ENCODE results near the gene PDCD1LG2.

Gene PDCD1LG2

DNA sequence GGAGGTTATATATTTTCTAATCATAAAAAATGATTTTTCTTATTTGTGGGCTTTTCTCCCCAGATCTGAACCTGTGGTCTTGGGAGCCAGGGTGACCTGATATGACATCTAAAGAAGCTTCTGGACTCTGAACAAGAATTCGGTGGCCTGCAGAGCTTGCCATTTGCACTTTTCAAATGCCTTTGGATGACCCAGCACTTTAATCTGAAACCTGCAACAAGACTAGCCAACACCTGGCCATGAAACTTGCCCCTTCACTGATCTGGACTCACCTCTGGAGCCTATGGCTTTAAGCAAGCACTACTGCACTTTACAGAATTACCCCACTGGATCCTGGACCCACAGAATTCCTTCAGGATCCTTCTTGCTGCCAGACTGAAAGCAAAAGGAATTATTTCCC is 59.6 kb downstream of the PDCD1LG2 start:
- ChIA-PET CTCF (interaction anchor here (1.2 to 1.3 kb wide), 2 partner anchors 20 to 126 kb away, joined by 4 to 5 read pairs; no protein-coding TSS in a partner anchor), POLR2A (no interaction called here)
- no peak overlapping the region for H3K4me3 ChIP-seq (ENCODE audit: low read depth, low read length)
- no peak for DNase-seq (ENCODE audit: low read depth, low spot score)
- TF ChIP-seq, protein P1, sequence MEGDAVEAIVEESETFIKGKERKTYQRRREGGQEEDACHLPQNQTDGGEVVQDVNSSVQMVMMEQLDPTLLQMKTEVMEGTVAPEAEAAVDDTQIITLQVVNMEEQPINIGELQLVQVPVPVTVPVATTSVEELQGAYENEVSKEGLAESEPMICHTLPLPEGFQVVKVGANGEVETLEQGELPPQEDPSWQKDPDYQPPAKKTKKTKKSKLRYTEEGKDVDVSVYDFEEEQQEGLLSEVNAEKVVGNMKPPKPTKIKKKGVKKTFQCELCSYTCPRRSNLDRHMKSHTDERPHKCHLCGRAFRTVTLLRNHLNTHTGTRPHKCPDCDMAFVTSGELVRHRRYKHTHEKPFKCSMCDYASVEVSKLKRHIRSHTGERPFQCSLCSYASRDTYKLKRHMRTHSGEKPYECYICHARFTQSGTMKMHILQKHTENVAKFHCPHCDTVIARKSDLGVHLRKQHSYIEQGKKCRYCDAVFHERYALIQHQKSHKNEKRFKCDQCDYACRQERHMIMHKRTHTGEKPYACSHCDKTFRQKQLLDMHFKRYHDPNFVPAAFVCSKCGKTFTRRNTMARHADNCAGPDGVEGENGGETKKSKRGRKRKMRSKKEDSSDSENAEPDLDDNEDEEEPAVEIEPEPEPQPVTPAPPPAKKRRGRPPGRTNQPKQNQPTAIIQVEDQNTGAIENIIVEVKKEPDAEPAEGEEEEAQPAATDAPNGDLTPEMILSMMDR (IDR thresholded peaks at IDR 0.05; ENCODE audit: insufficient read depth, low read length, missing control alignments) = no peak

DNA sequence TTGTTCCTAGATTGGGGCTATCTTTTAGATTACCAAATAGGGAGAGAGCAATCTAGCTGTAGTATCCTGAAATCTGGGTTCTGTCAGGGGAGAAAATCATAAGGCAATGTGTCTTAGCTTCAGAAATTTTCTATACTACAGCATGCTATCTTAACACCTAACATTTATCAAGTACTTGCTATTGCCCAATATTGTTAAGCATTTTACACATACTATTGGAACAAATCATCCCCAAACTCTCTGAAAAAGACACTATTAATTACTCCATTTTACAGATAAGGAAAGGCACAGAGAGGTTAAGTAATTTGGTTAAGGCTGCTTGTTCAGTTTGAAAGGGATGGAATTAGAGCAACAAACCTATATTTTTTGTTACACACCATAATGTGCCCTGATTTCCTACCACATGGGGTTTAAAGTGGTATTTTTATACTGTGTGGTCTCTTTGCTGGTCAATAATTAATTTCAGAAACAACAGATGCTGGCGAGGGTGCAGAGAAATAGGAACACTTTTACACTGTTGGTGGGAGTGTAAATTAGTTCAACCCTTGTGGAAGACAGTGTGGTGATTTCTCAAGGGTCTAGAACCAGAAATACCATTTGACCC is 61.4 kb downstream of the PDCD1LG2 start:
- TF ChIP-seq, protein P1 (IDR thresholded peaks at IDR 0.05; ENCODE audit: insufficient read depth, low read length, missing control alignments) = no peak
- H3K4me3 ChIP-seq (ENCODE audit: low read depth, low read length) = no peak overlapping the region
- ChIA-PET CTCF (no interaction called here), POLR2A (no interaction called here)
- no peak for DNase-seq (ENCODE audit: low read depth, low spot score)

DNA sequence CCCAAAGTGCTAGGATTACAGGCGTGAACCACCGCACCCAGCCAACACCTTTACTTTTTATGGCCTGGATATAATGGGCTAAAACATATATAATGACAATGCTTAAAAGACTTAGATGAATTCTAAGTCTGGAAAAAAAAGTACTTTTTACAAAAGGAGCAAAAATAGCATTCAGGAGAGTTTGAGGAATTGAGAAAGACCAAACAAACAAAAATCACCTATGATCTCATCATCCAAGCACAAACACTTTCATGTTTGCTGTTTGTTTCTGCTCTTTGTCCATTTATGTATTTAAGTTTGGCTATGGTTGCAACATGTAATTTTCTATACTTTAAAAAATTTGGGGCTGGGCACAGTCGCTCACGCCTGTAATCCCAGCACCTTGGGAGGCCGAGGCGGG is 63.8 kb downstream of the PDCD1LG2 start:
- ChIA-PET CTCF (interaction anchor here (0.7 to 1.4 kb wide), 4 partner anchors 9 to 829 kb away, joined by 3 to 8 read pairs (median 4); no protein-coding TSS in a partner anchor), POLR2A (no interaction called here)
- TF ChIP-seq, protein P1 (IDR thresholded peaks at IDR 0.05; ENCODE audit: insufficient read depth, low read length, missing control alignments) = no peak
- no peak overlapping the region for H3K4me3 ChIP-seq (ENCODE audit: low read depth, low read length)
- no peak for DNase-seq (ENCODE audit: low read depth, low spot score)

DNA sequence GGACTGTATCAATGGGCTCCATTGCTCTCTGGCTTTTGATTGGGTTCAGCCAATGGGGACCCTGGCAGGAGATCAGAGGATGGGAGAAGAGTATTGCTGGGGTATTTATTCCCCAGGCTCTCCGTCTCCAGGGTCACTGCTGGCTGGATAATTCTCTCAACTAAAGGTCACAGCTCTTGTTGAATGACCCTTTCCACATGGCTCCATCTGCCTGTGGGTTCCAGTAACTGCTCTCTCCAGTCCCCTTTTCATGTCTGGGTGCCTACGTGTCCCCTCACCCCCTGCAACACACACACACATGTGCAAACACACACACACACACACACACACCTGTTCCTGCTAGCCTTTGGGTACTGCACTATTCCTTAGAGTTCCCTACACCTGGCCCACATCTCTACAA is 64.7 kb downstream of the PDCD1LG2 start:
- ChIA-PET CTCF (interaction anchor here (0.6 to 1.4 kb wide), 4 partner anchors 8 to 588 kb away, joined by 3 to 8 read pairs (median 4); no protein-coding TSS in a partner anchor), POLR2A (no interaction called here)
- TF ChIP-seq, protein P1 (IDR thresholded peaks at IDR 0.05; ENCODE audit: insufficient read depth, low read length, missing control alignments) = no peak
- no peak for DNase-seq (ENCODE audit: low read depth, low spot score)
- H3K4me3 ChIP-seq (ENCODE audit: low read depth, low read length) = no peak overlapping the region

DNA sequence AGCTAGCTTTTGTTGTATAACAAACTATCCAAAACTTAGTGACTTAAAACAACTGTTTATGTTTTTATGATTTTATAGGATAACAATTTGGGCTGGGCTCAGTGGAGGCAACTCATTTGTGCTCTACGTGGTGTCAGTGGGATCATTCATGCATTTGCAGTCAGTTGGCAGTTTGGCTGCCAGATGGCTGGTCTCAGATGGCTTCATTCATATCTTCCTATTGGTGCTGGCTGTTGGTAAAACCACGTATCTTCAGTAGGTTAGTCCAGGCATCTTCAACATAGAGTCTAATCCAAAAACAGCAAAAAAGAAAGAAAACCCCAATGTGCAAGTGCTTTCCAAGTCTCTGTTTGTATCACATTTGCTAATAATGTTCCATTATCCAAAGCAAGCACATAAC is 66.9 kb downstream of the PDCD1LG2 start:
- TF ChIP-seq, protein P1 (IDR thresholded peaks at IDR 0.05; ENCODE audit: insufficient read depth, low read length, missing control alignments) = no peak
- CTCF ChIA-PET = interaction anchor here (1.5 to 5.1 kb wide), 3 partner anchors 9 to 127 kb away, joined by 3 to 31 read pairs (median 7); partner anchors contain the start of gene CD274
- DNase-seq (ENCODE audit: low read depth, low spot score) = no peak
- no peak overlapping the region for H3K4me3 ChIP-seq (ENCODE audit: low read depth, low read length)
- POLR2A ChIA-PET = no interaction called here

DNA sequence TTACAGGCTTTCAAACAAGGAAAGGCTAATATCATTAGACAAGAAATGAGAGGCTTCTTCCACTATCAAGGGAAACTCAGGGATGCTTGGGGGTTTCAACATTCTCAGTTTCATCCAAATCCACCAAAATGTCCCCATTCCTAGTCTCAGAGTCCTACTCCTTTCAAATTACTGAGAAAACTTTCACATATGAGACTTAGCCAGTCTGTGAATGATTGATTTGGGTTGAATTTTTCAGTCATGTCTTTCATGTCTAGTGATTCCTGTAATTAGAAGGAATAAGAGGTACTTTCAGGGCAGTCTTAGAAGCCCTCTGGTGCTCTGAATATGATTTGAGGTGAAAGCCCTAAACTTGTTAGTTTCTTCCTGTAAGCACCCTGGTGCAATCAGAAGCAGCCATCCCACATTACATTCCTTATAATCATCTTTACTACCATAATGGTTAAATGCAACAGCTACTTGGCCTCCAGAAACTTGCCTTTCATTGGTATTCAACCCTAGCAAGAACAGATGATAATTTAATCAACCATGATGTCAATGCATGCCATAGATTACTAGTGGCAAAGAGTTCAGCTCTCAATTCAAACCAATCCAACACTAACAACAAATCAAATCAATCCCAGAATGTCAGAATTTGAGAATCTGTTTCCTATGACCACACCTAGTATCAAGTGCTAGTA is 67.8 kb downstream of the PDCD1LG2 start:
- no peak for DNase-seq (ENCODE audit: low read depth, low spot score)
- CTCF ChIA-PET = interaction anchor here (1.1 to 5.1 kb wide), 4 partner anchors 10 to 128 kb away, joined by 3 to 31 read pairs (median 6); partner anchors contain the start of gene CD274
- TF ChIP-seq, protein P1 (IDR thresholded peaks at IDR 0.05; ENCODE audit: insufficient read depth, low read length, missing control alignments) = no peak
- H3K4me3 ChIP-seq (ENCODE audit: low read depth, low read length) = no peak overlapping the region
- POLR2A ChIA-PET = no interaction called here

Data from AG04449 (cell line).